HG02870 (cell line): ENCODE measurements around the gene LMCD1.
A peak's percentile ranks its signal among the peaks of the same experiment; 100 is the strongest.

Source experiments
- ATAC-seq: cut with Tn5 transposase; IDR thresholded peaks from one replicate; pipeline ENCODE4 v1.9.1; 2021; ENCODE audit warnings: mild to moderate bottlenecking, moderate library complexity; ENCODE audit not compliant: unreplicated experiment

The LMCD1 gene

DNA sequence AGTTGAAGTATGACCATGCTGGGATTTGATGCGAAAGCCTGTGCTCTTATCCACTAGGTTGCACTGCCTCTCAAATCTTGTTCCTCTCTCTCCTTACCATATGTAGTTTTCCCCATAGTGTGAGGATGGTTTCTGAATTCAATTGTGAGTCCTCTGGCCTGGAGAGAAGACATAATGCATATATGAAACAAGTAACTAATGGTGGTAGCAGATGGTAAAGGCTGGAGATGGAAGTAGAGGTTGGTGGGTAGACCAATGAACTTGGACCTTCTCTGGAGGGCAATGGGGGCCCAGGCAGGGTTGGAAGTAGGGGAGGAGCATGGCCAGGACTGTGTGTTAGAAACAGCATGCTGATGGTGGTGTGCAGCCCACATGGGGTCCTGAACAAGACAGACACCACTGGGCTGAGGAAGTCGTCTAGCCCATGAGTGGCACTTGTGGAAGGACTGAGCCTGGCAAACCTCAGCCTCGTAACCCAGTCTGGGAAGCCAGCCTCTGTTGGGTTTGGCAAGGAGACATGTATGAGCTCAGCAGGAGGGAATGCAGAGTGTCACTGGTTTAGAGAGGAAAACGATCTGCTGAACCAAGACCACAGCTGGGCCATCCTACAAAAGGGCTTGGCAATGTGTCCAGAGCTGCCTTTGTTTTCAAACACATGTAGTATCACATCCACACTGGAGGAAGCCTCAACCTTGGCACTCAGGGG lies 18.5 kb upstream of the LMCD1 start:
- no peak for ATAC-seq

DNA sequence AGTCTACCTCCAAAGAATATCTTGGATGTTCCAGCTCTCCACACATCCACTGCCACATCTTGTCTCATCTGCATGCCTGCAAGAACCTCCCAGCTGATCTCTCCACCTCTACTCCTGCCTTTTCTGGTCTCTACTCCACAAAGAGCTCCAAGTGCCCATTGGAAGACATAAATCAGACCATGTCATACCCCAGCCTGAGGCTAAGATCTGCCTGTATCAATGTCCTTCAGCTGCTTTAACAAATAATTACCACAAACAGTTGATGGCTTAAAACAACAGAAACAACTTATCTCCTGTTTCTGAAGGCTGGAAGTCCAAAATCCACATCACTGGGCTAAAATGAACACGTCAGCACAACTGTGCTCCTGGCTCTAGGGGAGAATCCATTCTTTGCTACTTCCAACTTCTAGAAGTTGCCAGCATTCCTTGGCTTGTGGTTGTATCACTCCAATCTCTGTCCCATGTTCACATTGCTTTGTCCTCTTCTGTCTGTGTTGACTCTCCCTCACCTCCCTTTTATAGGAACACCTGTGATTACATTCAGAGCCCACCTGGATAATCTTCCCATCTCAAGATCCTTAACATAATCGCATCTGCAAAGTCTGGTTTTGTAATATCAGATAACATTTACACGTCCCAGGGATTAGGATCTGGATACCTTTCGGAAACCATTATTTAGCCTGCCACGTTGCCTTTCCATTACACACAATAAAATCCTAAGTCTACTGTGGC lies 17.0 kb upstream of the LMCD1 start:
- ATAC-seq, result no peak

DNA sequence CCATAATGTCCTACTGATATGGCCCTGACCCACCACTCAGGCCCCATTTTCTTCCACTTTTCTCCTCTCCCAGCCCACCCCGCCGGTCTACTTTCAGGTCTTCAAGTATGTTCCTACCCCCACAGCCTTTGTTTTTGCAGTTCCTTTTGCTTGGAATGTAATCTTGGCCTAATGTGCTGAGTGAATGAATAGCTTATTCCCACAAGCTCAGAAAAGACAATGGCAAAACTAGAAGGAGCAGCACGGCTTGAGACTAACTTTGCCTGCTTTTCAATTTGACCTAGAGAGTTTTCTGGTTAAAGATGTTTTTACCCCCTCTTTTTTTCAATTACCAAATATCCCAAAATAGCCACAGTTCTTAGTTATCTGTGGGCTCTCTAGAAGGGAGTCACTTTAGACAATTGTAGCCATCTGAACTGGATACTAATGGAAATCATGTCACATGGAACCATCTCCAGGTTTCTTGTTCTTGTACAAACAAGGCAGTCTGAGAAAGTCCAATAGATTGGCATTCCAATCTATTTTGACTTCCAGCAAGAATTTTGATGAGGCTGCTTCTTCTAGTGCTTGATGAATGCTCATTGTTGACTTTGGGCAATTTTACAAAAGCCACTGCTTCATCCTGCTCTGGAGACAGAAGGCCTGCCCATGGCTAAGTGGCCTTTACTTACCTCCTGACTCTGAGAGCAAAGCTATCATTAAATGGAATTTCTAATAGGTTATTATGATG lies 16.3 kb upstream of the LMCD1 start:
- ATAC-seq, result no peak

DNA sequence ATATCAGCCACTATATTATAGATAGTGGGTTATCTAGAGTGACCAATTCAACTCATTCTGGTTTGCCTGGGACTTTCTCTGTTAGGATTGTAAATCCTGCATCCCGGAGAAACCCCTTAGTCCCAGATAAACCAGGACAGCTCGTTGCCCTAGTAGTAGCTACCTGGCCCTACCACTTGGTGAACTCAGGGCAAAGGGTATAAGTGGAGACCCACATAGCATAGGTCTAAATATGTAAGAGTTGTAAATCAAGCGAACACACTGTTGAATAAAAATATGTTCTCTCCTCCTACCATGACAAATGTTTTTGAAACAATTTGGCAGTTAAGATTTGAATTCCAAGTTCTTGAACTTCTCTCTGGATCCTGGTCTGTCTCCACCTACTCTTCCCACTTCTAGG lies 15.7 kb upstream of the LMCD1 start:
- ATAC-seq, result no peak

DNA sequence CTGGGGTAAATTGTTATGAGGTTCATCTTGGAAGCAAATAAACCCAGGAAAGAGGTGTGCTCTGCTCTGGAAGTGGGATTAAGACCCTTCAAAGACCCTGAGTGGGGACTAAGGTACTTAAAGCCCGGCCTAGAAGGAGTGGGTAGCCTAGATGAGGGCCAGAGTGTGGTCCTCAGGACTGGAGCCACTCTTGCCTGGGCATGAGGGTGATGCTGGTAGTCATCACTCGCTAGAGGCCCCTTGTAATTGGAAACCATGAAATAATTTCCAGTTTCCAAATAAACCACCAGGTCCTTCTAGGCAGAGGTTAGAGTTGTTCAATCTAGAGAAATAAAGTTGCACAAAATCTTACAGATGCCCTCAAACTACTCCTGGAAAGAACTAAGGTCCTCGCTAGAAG lies 15.2 kb upstream of the LMCD1 start:
- ATAC-seq, result no peak

DNA sequence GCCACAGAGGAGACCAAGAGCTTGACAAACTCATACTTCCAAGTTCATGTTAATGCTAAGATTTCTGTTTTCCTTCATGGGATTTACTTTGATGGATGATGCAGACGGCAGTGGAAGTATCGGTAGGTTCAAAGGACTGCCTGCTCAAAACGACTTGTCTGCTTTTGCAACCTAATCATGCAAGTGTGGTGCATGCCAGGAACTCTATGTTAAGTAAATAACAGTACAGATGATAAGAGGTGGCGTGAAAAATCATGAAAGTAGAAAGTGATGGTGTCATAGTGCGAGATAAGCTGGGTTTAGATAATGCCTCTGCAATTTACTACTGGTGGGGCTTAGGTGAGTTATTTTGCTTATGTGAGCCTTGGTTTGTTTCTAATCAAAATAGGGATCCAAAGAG lies 14.7 kb upstream of the LMCD1 start:
- ATAC-seq, result no peak

DNA sequence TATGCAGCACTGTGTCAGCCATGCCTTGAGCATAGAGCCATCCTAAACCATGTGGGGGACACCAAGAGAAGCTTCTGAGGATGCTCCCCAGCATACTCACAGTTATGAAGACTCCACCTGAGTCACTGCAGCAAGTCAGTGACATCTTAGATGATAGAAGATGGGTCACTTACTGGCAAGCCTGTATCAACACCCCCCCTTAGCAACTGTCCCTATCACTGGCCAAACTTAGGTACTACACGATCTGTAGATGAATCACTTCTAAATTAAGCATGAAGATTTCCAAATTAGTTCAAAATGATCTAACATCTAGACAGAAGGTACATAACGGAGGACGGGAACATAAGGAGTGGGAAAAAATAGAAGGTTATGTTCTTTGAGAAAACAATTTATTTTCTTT lies 13.2 kb upstream of the LMCD1 start:
- ATAC-seq, result no peak

DNA sequence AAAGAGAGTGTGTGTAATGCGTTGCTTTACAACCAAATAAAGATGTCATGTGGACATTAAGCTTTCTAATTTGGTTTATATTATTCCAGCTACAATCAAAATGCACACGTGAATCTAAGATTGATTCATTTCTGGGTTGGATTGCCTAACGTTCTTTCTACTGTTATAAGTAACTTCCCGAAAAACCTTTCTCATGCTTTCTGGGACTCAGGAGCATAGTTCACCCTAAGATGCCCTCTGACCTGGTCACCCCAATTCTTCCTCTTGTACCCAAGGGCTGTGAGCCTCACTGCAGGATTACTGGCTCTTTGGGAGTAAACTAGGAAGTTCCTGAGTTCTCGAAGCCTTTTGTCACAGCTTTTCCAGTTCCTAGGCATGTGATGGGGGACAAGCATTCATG lies 12.7 kb upstream of the LMCD1 start:
- ATAC-seq, result no peak

DNA sequence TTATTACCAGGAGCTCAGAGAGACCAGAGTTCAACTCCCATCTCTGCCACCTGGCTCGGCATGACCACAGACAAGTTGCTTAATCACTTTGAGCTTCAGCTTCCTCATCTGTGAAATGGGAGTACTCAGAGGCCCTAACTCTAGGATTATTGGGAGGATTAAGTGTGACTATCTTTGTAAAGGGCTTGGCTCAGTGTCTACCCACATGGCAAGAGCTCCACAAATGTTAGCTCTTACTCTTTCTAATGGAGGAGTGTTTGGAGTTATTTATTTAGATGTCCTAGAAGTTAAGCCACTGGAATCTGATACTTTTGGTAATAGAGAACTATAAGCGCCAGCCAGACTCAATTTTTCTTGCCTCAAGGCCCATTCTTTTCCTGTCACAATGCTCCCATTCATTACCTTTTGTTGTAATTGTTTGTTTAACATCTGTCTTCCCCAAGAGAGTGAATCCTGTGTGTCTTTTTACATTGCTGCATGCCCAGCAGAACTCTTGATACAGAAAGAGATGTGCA lies 12.3 kb upstream of the LMCD1 start:
- ATAC-seq, result no peak

DNA sequence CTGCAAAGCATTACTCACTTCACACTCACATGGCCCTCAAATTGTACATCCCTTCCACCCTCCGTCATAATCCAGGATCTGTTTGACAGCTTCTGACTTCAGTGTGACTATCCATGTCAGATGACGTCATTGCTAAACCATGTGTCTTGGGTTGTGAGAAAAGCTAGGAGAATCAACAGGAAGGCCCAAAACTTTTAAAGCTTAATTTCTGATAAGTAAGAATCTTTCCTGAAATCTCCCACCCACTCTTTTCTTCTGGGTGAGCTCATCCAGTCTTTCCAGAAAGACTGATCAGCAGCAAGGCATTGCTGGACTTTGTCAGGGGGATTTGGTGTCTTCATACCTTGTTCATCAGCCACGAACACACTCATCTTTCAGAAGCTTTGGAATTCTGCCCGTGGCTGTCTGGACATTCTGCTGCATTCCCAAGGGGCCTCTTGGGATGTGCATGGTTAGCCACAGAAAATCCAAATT lies 11.5 kb upstream of the LMCD1 start:
- no peak for ATAC-seq

DNA sequence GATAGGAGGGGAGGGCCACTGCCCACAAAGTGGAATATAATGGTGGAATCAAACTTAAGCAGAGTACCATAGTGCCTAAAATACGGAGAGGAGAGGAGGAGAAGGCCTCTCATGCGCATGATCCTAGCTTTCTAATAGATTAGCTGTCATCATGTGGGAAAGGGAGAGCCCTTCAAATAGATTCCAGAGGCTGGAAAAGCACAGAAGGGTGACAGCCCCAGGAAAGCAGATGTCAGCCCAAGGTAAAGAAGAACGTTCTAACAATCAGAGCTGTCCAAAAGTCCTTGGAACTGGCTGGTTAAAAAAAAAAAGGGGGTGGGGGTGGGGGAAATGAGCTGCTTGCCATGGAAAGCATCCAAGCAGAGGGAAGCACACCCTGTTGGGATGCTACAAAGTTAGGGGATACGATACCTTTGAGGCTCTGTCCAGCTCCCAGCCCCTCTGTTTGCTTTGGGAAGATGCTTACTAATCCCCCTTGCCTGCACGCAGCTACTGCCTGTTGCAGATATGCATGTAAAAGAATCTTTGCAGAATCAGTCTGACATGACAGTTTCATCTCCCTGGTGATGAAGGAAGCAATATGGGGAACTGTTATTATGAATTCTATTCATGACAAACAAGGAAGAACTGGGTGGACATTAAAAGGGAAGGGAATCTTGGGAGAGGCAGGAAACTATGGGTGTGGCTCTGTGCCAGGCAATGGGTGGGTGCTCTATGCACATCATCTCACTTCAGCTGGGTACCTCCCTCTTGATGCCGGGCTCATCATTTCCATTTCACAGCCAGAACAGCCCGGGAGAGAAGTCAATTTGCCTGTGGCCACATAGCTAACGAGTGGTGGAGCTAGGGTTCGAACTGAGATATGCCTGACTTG lies 10.1 kb upstream of the LMCD1 start:
- ATAC-seq, result no peak

DNA sequence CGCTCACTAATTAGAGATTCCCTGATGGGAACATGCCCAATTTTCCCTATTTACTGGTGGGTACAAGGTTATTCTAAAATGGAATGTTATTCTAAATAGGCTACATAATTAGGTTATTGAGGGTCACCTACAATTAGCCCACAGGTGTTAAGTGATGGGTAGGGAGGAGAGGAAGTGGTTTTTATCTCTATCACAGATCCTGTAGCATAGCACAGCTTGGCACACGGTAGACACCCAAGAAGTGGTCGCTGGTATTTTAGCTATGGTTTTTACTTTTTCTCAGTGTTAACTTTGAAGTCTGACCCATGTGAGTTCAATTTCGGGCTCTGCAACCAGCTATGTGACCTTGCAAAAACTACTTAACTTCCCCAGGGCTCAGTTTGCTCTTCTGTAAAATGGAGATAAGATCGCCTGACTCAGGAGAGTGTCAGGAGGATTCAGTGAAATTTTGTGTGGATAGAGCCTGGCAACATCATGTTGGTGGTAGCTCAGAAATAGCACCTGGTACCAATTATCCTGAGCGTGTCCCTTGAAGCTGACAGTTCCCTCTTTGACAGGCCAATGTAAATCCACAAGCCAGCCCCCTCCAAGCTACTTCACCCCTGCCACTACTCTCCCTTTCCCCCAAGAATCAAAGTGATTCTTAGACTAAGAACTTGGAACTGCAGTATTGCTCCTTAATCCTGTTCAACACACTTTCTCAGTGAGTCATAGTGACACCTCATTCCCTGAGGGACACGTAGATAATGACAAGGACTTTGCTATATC lies 8.7 kb upstream of the LMCD1 start:
- no peak for ATAC-seq

DNA sequence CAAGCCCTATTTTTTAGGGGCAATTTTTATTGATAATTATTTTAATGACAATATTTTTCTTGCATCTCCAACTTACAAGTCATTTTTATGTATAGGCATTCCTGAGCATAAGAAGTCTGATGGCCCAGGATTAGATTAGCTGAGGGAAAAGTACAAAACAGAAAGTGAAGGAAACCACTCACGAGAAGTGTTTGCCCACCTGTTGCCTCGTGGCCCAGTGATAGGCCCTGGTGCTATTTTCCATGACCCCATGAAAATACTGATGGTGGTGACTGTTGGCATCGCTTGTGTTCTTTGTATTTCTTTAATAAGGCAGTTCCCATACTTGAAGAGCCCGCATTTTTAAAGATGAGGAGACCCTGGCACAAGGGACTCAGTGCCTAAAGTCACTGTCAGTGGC lies 7.9 kb upstream of the LMCD1 start:
- no peak for ATAC-seq

DNA sequence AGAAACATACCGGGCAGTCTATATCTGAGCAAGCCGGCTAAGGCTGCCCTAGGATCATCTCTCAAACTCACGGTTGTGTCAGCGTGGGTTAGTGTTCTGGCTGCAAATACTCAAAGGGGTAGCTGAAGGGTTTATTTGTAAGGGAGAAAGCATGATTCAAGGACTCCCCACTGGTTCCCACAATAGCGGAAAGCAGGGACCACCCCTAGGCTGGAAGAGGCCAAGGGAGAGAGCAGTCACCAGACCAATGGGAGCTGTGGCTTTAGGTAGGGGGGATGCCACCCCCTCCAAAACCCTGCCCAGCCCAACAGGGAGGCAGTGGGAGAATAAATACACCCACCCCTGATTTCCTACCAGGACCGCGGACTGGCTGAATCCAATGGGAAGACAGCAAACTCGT lies 7.3 kb upstream of the LMCD1 start:
- no peak for ATAC-seq

DNA sequence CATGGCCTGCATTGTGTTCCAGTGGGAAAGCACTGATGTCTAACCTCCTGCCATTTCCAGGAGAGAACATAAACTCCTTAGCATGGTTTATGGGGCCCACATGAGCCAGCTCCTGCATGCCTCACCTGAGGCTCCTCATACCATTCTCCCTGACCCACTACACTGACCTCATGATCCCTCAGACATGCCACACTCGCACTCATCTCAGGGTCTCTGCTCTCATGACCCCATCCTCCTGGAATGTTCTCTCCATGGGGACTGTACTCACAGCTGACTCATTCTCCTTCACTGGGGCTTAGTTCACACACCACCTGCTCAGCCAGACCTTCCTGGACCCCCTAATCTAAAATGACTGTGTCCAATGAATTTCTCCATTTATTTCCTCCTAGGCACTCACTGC lies 4.0 kb upstream of the LMCD1 start:
- ATAC-seq, result no peak

DNA sequence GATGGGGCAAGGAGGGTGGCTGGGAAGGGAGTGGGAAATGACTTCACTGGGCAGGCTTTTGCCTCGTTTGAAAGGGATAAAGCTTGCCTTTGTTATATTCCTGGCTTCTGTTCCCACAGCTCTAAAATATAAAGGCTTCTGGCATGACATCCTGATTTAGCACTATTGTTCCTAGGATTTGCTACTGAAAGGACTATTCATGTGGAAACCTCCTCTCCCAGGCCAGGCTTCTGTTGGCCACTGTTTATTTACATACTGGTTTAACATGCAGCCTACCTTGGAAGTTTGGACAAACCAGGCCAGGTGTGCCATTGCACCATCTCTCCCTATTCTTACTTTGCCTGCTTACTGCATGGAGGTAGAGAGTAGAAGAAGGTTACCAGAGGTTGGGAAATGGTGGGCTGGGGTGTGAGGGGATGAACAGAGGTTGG lies 2.4 kb upstream of the LMCD1 start:
- ATAC-seq, result no peak

DNA sequence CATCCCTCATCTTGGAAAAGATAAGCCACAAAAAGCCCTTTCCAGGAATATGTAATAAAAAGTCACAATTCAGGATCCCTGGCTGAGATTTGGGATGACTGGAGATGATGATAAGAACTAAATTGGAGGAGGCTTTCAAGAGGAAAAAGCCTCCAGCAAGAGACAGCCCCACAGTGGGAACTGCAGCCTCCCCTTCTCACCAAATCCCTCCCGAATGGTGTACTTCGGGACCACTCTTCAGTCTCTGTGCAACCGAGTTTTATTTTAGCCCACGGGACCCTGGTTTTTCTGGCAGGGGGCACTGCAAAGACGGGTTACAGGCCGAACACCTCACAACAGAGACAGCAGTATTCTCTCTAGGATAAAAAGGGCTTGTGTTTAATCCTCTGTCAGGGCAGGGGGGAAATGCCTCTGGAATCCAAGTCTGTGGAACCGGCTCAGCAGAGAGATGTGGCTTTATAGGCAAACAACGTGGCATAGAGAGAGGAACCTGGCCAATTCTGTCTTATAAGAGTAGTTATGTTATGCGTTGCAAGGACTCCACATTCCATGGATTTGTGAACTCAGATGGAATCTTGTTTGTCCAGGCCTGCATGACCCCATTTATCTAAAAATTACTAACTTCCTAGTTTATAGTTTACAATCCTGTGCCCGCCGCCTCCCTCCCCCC lies 1.2 kb upstream of the LMCD1 start:
- ATAC-seq, result no peak

DNA sequence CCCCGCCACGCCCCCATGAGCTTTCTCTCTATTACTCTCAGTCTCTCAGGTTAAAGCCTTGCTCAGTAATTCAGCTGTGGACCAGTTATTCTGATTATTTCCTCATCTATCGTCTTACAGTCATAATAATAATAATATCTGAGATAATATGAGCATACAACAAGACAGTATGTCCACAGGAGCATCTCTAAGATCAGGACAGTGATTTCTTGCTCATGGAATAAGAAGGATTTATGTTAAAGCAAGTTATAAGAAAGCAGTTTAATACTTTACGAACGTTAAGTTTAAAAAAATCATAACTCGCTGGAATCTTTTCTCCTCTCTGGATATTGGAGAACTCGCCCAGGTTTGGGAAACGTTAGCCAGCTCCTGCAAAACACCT lies 643 bp upstream of the LMCD1 start:
- ATAC-seq, result no peak

DNA sequence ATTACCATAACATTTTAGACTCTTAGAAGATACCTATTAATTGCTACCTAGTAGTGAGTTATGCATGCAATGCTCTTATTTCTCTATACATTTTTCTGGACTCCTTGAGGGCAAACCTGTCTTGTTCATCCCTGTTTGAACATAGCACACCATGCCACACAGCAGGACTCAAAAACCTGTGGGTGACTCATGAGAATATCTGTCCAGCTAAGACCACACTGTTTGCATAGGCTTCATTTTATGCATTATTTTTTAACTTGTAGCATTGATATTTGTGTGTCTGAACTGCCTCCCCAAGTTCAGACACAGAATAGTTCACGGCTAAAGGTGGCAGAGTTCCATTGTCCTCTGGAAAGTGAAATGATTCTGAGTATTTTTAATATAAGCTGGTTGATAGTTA lies 1.8 kb downstream of the LMCD1 start:
- ATAC-seq, result peak; percentile 5
